ENCODE measurements around the gene CD6. TPM values are rescaled to one million over a fixed set of nuclear protein-coding genes. Genes with fewer than 3 reads are reported as not detected.

The CD6 gene, protein sequence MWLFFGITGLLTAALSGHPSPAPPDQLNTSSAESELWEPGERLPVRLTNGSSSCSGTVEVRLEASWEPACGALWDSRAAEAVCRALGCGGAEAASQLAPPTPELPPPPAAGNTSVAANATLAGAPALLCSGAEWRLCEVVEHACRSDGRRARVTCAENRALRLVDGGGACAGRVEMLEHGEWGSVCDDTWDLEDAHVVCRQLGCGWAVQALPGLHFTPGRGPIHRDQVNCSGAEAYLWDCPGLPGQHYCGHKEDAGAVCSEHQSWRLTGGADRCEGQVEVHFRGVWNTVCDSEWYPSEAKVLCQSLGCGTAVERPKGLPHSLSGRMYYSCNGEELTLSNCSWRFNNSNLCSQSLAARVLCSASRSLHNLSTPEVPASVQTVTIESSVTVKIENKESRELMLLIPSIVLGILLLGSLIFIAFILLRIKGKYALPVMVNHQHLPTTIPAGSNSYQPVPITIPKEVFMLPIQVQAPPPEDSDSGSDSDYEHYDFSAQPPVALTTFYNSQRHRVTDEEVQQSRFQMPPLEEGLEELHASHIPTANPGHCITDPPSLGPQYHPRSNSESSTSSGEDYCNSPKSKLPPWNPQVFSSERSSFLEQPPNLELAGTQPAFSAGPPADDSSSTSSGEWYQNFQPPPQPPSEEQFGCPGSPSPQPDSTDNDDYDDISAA
- total RNA-seq (ENCODE audit: low replicate concordance): not detected in 2 replicates

DNA sequence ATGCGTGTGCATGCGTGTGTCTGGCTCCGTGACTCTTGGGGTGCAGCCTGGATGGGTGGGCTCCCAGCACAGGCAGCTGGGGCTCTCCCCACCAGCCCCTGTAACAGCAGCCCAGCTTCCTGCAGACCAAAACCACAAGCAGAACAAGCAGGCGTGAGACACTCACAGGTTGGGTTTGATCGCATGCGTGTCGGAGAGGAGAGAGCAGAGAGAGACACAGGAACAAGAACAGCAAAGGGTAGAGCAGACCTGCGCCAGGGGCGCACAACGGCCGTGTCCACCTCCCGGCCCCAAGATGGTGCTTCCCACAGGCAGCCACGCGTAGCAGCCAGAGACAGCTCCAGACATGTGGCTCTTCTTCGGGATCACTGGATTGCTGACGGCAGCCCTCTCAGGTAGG lies at the start of gene CD6:
Gene CD6 (plus strand): TSS at position 161 of the 400 bp plus-strand sequence. CDS start 186 bp downstream, at position 347.
- H3K27me3 ChIP-seq: peaks cover 2% of the 10 kb centered on the region
- H3K79me2 ChIP-seq (ENCODE audit: low read depth): no peaks in the 10 kb centered on the region
- Mint-ChIP-seq H3K27me3 (ENCODE audit: insufficient read depth, low read depth) (peaks cover 17% of the 10 kb centered on the region), H3K36me3 (no peaks in the 10 kb centered on the region), H3K4me1 (peaks cover 10% of the 10 kb centered on the region), H3K27ac (peak within 1 kb of the TSS; percentile 50), H3K4me3 (no peak within 1 kb of the TSS), H3K9me3 (peaks cover 14% of the 10 kb centered on the region)
- no peaks in the 10 kb centered on the region for H3K36me3 ChIP-seq
- TF ChIP-seq EZH2phosphoT487 (IDR thresholded peaks at IDR 0.05) (no peak), EZH2 (IDR thresholded peaks at IDR 0.05) (no peak)
- TF ChIP-seq, protein P1, sequence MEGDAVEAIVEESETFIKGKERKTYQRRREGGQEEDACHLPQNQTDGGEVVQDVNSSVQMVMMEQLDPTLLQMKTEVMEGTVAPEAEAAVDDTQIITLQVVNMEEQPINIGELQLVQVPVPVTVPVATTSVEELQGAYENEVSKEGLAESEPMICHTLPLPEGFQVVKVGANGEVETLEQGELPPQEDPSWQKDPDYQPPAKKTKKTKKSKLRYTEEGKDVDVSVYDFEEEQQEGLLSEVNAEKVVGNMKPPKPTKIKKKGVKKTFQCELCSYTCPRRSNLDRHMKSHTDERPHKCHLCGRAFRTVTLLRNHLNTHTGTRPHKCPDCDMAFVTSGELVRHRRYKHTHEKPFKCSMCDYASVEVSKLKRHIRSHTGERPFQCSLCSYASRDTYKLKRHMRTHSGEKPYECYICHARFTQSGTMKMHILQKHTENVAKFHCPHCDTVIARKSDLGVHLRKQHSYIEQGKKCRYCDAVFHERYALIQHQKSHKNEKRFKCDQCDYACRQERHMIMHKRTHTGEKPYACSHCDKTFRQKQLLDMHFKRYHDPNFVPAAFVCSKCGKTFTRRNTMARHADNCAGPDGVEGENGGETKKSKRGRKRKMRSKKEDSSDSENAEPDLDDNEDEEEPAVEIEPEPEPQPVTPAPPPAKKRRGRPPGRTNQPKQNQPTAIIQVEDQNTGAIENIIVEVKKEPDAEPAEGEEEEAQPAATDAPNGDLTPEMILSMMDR (IDR thresholded peaks at IDR 0.05): no peak
- H4K20me1 ChIP-seq (ENCODE audit: low read depth): no peaks in the 10 kb centered on the region
- DNase-seq (ENCODE audit: low spot score): no peak
- H2AFZ ChIP-seq (replicated peaks): no peak within 1 kb of the TSS
- H3K4me1 ChIP-seq: no peaks in the 10 kb centered on the region
- peaks cover 7% of the 10 kb centered on the region for H3K9me3 ChIP-seq (ENCODE audit: low read depth)
- no peak within 1 kb of the TSS for H3K4me2 ChIP-seq
- H3K4me3 ChIP-seq: no peak within 1 kb of the TSS
- no peak within 1 kb of the TSS for H3K27ac ChIP-seq
- H3K9ac ChIP-seq: no peak within 1 kb of the TSS
- no peaks in the 10 kb centered on the region for H3F3A ChIP-seq (ENCODE audit: low read depth)

DNA sequence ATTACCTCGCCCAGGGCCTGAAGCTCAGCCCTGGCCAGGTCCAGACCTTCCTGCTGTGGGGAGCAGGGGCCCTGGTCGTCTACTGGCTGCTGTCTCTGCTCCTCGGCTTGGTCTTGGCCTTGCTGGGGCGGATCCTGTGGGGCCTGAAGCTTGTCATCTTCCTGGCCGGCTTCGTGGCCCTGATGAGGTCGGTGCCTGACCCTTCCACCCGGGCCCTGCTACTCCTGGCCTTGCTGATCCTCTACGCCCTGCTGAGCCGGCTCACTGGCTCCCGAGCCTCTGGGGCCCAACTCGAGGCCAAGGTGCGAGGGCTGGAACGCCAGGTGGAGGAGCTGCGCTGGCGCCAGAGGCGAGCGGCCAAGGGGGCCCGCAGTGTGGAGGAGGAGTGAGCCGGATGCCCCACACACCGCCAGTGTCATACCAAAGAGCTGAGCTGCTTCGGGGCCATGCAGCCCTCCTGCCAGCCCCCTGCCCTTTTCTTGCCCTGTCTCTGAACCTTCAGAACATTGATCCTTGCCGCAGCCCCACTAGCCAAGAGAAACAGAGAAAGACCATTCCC lies 49.6 kb upstream of the CD6 start:
- H3K27ac Mint-ChIP-seq: no peak overlapping the region
- H3K4me1 ChIP-seq: peaks cover 6% of the 10 kb centered on the region
- DNase-seq (ENCODE audit: low spot score): no peak
- no peaks in the 10 kb centered on the region for H3K9me3 ChIP-seq (ENCODE audit: low read depth)
- H3K9me3 Mint-ChIP-seq: no peaks in the 10 kb centered on the region
- H2AFZ ChIP-seq (replicated peaks): no peak overlapping the region
- H3K4me3 ChIP-seq: no peak overlapping the region
- H3F3A ChIP-seq (ENCODE audit: low read depth): no peaks in the 10 kb centered on the region
- H3K36me3 ChIP-seq: no peaks in the 10 kb centered on the region
- no peaks in the 10 kb centered on the region for H3K27me3 ChIP-seq
- peaks cover 36% of the 10 kb centered on the region for H4K20me1 ChIP-seq (ENCODE audit: low read depth)
- H3K4me2 ChIP-seq: no peak overlapping the region
- peaks cover 42% of the 10 kb centered on the region for H3K79me2 ChIP-seq (ENCODE audit: low read depth)
- TF ChIP-seq EZH2phosphoT487 (IDR thresholded peaks at IDR 0.05) (no peak), EZH2 (IDR thresholded peaks at IDR 0.05) (no peak)
- TF ChIP-seq, protein P1 (IDR thresholded peaks at IDR 0.05): no peak
- H3K4me1 Mint-ChIP-seq: peaks cover 37% of the 10 kb centered on the region
- H3K4me3 Mint-ChIP-seq: peak overlapping the region; percentile 53
- no peak overlapping the region for H3K9ac ChIP-seq
- H3K27ac ChIP-seq: no peak overlapping the region
- H3K36me3 Mint-ChIP-seq: peaks cover 26% of the 10 kb centered on the region
- peaks cover 2% of the 10 kb centered on the region for H3K27me3 Mint-ChIP-seq (ENCODE audit: insufficient read depth, low read depth)

DNA sequence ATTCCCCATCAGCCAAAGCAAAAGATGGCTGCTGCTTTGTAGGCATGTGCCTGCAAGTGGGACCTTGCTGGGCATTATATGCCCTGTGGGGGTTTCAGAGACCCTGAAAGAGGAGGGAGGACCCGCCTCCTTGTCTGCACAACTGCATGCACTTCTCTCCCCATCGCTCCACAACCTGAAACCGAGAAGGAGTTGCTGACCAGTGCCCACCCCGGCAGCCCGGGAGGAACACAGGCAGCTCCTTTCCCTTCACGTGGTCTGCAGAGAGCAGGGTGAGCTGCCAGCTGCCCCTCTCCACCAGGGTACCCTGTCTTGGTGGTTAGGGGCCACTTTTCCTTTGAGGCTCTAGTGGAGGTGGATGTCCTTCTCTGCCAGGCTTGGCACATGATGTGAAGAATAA lies 48.6 kb upstream of the CD6 start:
- peaks cover 6% of the 10 kb centered on the region for H3K4me1 ChIP-seq
- no peak overlapping the region for H3K9ac ChIP-seq
- no peaks in the 10 kb centered on the region for H3F3A ChIP-seq (ENCODE audit: low read depth)
- H3K36me3 ChIP-seq: no peaks in the 10 kb centered on the region
- DNase-seq (ENCODE audit: low spot score): no peak
- Mint-ChIP-seq H3K36me3 (peaks cover 25% of the 10 kb centered on the region), H3K9me3 (no peaks in the 10 kb centered on the region), H3K27ac (no peak overlapping the region), H3K4me1 (peaks cover 36% of the 10 kb centered on the region), H3K27me3 (ENCODE audit: insufficient read depth, low read depth) (peaks cover 2% of the 10 kb centered on the region), H3K4me3 (no peak overlapping the region)
- no peak overlapping the region for H3K4me2 ChIP-seq
- no peak overlapping the region for H3K27ac ChIP-seq
- H3K4me3 ChIP-seq: no peak overlapping the region
- peaks cover 36% of the 10 kb centered on the region for H4K20me1 ChIP-seq (ENCODE audit: low read depth)
- H3K79me2 ChIP-seq (ENCODE audit: low read depth): peaks cover 31% of the 10 kb centered on the region
- H3K27me3 ChIP-seq: no peaks in the 10 kb centered on the region
- no peak for TF ChIP-seq EZH2 (IDR thresholded peaks at IDR 0.05)
- no peak for TF ChIP-seq EZH2phosphoT487 (IDR thresholded peaks at IDR 0.05)
- TF ChIP-seq, protein P1 (IDR thresholded peaks at IDR 0.05): no peak
- H3K9me3 ChIP-seq (ENCODE audit: low read depth): no peaks in the 10 kb centered on the region
- H2AFZ ChIP-seq (replicated peaks): no peak overlapping the region
